Ovary (tissue), 9 donors: Measurements from ENCODE around the gene FAM170B. TPM values are rescaled to one million over a fixed set of nuclear protein-coding genes. Genes with fewer than 3 reads are reported as not detected.

Experiments
- DNase-seq, 5 donors: peaks; one replicate each; pipeline ENCODE4 v3.0.0-alpha.2; 2019 to 2020
- H3K27ac ChIP-seq, 2 donors: fragments of 200-600 bp; one replicate each; pipeline versions ENCODE4 v1.5.1 to v1.8.0; 2019 to 2022
- H3K27me3 ChIP-seq: fragments of 200-600 bp; one replicate; pipeline ENCODE4 v1.8.0; 2022
- H3K36me3 ChIP-seq: fragments of 200-600 bp; sonication (generic); one replicate; pipeline ENCODE4 v1.5.1; 2019
- H3K4me1 ChIP-seq: one replicate; pipeline ENCODE4 v1.8.1; 2013; ENCODE audit warnings: mild to moderate bottlenecking, moderate library complexity; ENCODE audit not compliant: insufficient read depth
- H3K4me3 ChIP-seq: fragments of 200-600 bp; sonication (generic); one replicate; pipeline ENCODE4 v1.5.1; 2017
- H3K9me3 ChIP-seq, 2 donors: fragments of 200-600 bp in 1 of 2; sonication (generic) in 1 of 2; one replicate each; pipeline versions ENCODE4 v1.5.1 to v1.8.1; 2013 to 2019; ENCODE audit warnings: mild to moderate bottlenecking in 1 of 2, moderate library complexity in 1 of 2
- CTCF ChIP-seq, 3 donors: fragments of 450-650 bp in 2 of 3; fragments of 200-600 bp in 1 of 3; IDR thresholded peaks; one replicate each; pipeline versions ENCODE4 v1.5.1 to v1.8.0; 2016 to 2022; ENCODE audit warnings: antibody characterized with exemption in 3 of 3, mild to moderate bottlenecking in 1 of 3
- EP300 ChIP-seq: sonication (generic); formaldehyde crosslinking; IDR thresholded peaks from one replicate; pipeline ENCODE4 v1.6.1; 2017; ENCODE audit warnings: antibody characterized with exemption
- POLR2A ChIP-seq: fragments of 450-650 bp; IDR thresholded peaks from one replicate; pipeline ENCODE4 v1.6.1; 2017; ENCODE audit warnings: antibody characterized with exemption, mild to moderate bottlenecking, moderate library complexity
- WGBS, 3 donors: extraction: QIAGEN DNeasy Blood & Tissue Kit in 1 of 3; methylation state at CpG; one replicate each; pipeline versions ENCODE4 v1.1.5 to v1.1.7; 2013 to 2017; 5-methylcytosine and 5-hydroxymethylcytosine counted together
- intact Hi-C, 4 donors: fragments of 100-400 bp; cut with DNase I; formaldehyde crosslinking; loops; one replicate each; pipeline versions ENCODE4 v1.11.0 to v1.15.1; 2022 to 2023
- polyA plus RNA-seq, 2 donors: library from polyadenylated mRNA; stranded (reverse); fragments of 200-250 nt in 1 of 2; fragments of 350-450 nt in 1 of 2; fragmentation: Illumina TruSeq in 1 of 2; extraction: RNeasy Lipid Tissue Mini Kit (QIAGEN cat#74804) in 1 of 2; gene quantifications; one replicate each; pipeline ENCODE4 v1.2.3, GENCODE V29; 2013 to 2014
- total RNA-seq, 7 donors: library from RNA; depleted of rRNA in 2 of 7; stranded (reverse); fragments of >200 nt in 2 of 7; fragmentation: NEBNext Ultra II Directional in 3 of 7; extraction: Animal tissue kit (Norgen Biotek cat#: 25700) in 3 of 7; gene quantifications; one replicate each; pipeline versions ENCODE4 v1.1.0 to v1.2.4, GENCODE V29; 2016 to 2023
- donor health status: DM: no; HTN: no; CAD: no; lungs with moderate emphysema.
- donor health status: DM: no; HTN: no; CAD: no.
- donor health status: Bipolar disorder and iron deficiency.
- donor health status: DM: yes; HTN: yes; CAD: no.
- donor health status: DM: no; HTN: no; CAD: no.
- donor health status: DM: yes; HTN: yes; CAD: no.

Gene FAM170B
- total and polyA plus RNA-seq, 9 donors = not detected

- peaks cover 27% of the 10 kb centered on the region for H3K4me1 ChIP-seq
- TF ChIP-seq CTCF (IDR thresholded peaks at IDR 0.05) (peak in 1 of 3 donors; percentile 15), POLR2A (no peak)
- peak; percentile 56 to 81 (median 74) for DNase-seq
- no peaks in the 10 kb centered on the region for H3K9me3 ChIP-seq
- WGBS, 3 donors = 0 to 2% (median 1%) methylated on average over 12 to 94 of the region's 95 CpGs
- intact Hi-C loops = loop anchor here in 2 of 4 donors (5.0 to 10.0 kb wide), 2 partner anchors 33 to 100 kb away; no protein-coding TSS in a partner anchor
- H3K36me3 ChIP-seq = no peaks in the 10 kb centered on the region
- H3K4me3 ChIP-seq = peak within 1 kb of the TSS; percentile 66
- H3K27ac ChIP-seq = peak within 1 kb of the TSS; percentile 89 to 90
- H3K27me3 ChIP-seq = no peaks in the 10 kb centered on the region
These were observed 18.6 kb downstream of the FAM170B start, which contains the start of gene VSTM4 for GRCh38 chr10:49115015-49115795. Gene VSTM4, minus strand, starts transcription at chr10:49115522. Its CDS starts 37 bp downstream, at chr10:49115485.

GRCh38 chr10:49114718-49115014, 19.2 kb downstream of the FAM170B start:
- Histone ChIP-seq H3K9me3 (no peaks in the 10 kb centered on the region), H3K4me3 (peak overlapping the region; percentile 66), H3K4me1 (peaks cover 32% of the 10 kb centered on the region), H3K27ac (peak overlapping the region; percentile 89 to 90), H3K36me3 (no peaks in the 10 kb centered on the region), H3K27me3 (no peaks in the 10 kb centered on the region)
- intact Hi-C loops = loop anchor here in 2 of 4 donors (5.0 to 10.0 kb wide), 2 partner anchors 32 to 100 kb away; no protein-coding TSS in a partner anchor
- TF ChIP-seq CTCF (IDR thresholded peaks at IDR 0.05) = no peak
- TF ChIP-seq POLR2A = no peak
- no peak for TF ChIP-seq EP300
- no peak for DNase-seq
- 0 to 7% (median 5%) methylated on average over 9 of the region's 9 CpGs for WGBS, 3 donors

GRCh38 chr10:49113741-49114141, 20.1 kb downstream of the FAM170B start:
- no peaks in the 10 kb centered on the region for H3K36me3 ChIP-seq
- intact Hi-C loops = loop anchor here in 1 of 4 donors (10.0 kb wide), 1 partner anchor 99 kb away; no protein-coding TSS in a partner anchor
- DNase-seq = no peak
- H3K27me3 ChIP-seq = no peaks in the 10 kb centered on the region
- TF ChIP-seq CTCF (IDR thresholded peaks at IDR 0.05) = no peak
- TF ChIP-seq POLR2A = no peak
- TF ChIP-seq EP300 = no peak
- peaks cover 38% of the 10 kb centered on the region for H3K4me1 ChIP-seq
- peak overlapping the region in 1 of 2 donors; percentile 90 for H3K27ac ChIP-seq
- no peak overlapping the region for H3K4me3 ChIP-seq
- 14 to 32% (median 31%) methylated on average over 3 of the region's 3 CpGs for WGBS, 3 donors
- H3K9me3 ChIP-seq = no peaks in the 10 kb centered on the region

- TF ChIP-seq POLR2A (no peak), CTCF (IDR thresholded peaks at IDR 0.05) (no peak), EP300 (no peak)
- Histone ChIP-seq H3K27me3 (no peaks in the 10 kb centered on the region), H3K4me3 (no peak overlapping the region), H3K36me3 (no peaks in the 10 kb centered on the region), H3K27ac (no peak overlapping the region), H3K9me3 (no peaks in the 10 kb centered on the region), H3K4me1 (peaks cover 42% of the 10 kb centered on the region)
- 16 to 29% (median 25%) methylated on average over 3 of the region's 3 CpGs for WGBS, 3 donors
- no peak for DNase-seq
- intact Hi-C loops = loop anchor here in 1 of 4 donors (10.0 kb wide), 1 partner anchor 98 kb away; no protein-coding TSS in a partner anchor
These were observed 21.0 kb downstream of the FAM170B start for GRCh38 chr10:49112851-49113250.
